Ectodermal cell (in vitro differentiated cells): ENCODE measurements around the gene GDF15.
"Not testable (repeated sequence)": the region's sequence is repeated elsewhere in the genome, so short reads cannot be mapped to it uniquely, and the experiment has no call there.

ENCODE experiments used
- H3K27ac ChIP-seq: 2 replicates; pipeline ENCODE4 v1.7.0; 2013; ENCODE audit warnings: mild to moderate bottlenecking, low read depth, low read length; ENCODE audit not compliant: insufficient read depth, poor library complexity, severe bottlenecking
- H3K27me3 ChIP-seq: 2 replicates; pipeline ENCODE4 v1.7.0; 2013; ENCODE audit warnings: mild to moderate bottlenecking, low read length; ENCODE audit not compliant: insufficient read depth, control insufficient read depth, poor library complexity, severe bottlenecking
- H3K36me3 ChIP-seq: one replicate; pipeline ENCODE4 v1.7.0; 2013; ENCODE audit warnings: low read length; ENCODE audit not compliant: control insufficient read depth, insufficient read depth
- H3K4me1 ChIP-seq: one replicate; pipeline ENCODE4 v1.7.0; 2013; ENCODE audit warnings: low read length; ENCODE audit not compliant: control insufficient read depth, insufficient read depth
- H3K4me3 ChIP-seq: 2 replicates; pipeline ENCODE4 v1.7.0; 2013; ENCODE audit warnings: low read depth, low read length, control low read depth; ENCODE audit not compliant: insufficient read depth
- H3K9me3 ChIP-seq: 2 replicates; pipeline ENCODE4 v1.7.0; 2013; ENCODE audit warnings: mild to moderate bottlenecking, low read length, moderate library complexity; ENCODE audit not compliant: control insufficient read depth
- WGBS, 2 experiments: methylation state at CpG; one replicate each; pipeline ENCODE4 v1.1.7; 2013; ENCODE audit warnings: missing lambda C conversion rate in 2 of 2; 5-methylcytosine and 5-hydroxymethylcytosine counted together

Gene GDF15

DNA sequence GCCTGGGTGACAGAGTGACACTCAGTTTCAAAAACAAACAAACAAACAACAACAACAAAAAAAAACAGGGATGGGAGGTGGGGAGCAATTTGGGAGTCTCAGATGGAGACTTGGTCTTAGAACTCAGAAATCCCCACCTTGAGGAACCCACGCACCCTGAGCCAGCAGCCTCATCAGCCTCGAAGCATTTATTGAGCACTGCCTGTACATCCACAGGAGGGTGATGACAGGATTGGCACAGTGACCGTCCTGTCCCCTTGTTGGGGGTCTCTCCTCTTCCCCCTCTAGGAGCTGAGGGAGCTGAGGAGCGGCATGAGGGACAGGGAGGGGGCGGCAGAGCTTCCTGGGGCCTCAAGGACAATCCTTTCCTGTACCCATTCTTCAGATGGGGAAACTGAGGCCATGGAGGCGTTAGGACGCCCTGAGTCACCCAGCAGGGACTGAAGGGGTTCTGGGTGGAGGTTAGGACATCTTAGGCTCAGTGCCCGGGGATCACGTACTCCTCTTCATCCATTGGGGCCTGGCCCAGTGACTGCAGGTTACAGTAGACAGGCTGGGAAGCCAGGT, 5.6 kb downstream of the GDF15 start:
- Histone ChIP-seq H3K27me3 (peaks cover 32% of the 10 kb centered on the region), H3K4me1 (no peaks in the 10 kb centered on the region), H3K4me3 (no peak overlapping the region), H3K36me3 (no peaks in the 10 kb centered on the region), H3K27ac (no peak overlapping the region), H3K9me3 (no peaks in the 10 kb centered on the region)
- 84 to 87% methylated on average over 9 of the region's 9 CpGs for WGBS, 2 experiments

DNA sequence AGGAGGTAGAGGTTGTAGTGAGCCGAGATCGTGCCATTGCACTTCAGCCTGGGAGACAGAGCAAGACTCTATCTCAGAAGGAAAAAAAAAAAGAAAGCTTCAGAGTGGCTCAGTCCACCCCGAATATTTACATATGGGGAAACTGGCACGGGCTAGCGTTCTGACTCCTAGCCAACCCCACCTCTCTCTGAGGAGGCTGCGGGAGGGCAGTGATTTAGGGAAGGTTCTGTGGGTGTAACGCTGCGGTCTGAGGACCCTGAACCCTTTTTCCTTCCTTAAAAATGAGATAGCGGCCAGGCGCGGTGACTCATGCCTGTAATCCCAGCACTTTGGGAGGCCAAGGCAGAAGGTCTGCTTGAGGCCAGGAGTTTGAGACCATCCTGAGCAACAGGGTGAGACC, 6.5 kb downstream of the GDF15 start:
- H3K27ac ChIP-seq = no peak overlapping the region
- WGBS, 2 experiments = 87 to 88% methylated on average over 11 of the region's 11 CpGs
- H3K36me3 ChIP-seq = no peaks in the 10 kb centered on the region
- peaks cover 3% of the 10 kb centered on the region for H3K4me1 ChIP-seq
- H3K27me3 ChIP-seq = peaks cover 24% of the 10 kb centered on the region
- H3K4me3 ChIP-seq = no peak overlapping the region
- H3K9me3 ChIP-seq = no peaks in the 10 kb centered on the region

DNA sequence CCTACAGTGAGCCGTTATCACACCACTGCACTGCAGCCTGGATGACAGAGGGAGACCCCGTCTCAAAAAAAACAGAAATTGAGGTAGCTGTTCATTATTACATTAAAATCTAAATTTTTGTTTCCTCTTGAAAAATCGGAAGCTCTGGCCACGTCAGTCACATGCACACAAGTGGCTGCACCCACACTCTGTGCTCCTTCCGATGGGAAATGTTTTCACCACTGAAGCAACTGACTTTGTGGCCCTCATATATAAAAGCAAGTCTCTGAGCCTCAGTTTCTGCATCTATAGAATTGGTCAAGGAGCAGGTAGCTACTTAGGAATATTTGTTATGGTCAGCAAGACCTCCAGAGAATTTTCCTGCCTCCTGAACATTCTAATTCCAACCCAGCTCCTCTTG, 7.0 kb downstream of the GDF15 start:
- peaks cover 4% of the 10 kb centered on the region for H3K4me1 ChIP-seq
- no peaks in the 10 kb centered on the region for H3K9me3 ChIP-seq
- 89 to 92% methylated on average over 5 of the region's 5 CpGs for WGBS, 2 experiments

DNA sequence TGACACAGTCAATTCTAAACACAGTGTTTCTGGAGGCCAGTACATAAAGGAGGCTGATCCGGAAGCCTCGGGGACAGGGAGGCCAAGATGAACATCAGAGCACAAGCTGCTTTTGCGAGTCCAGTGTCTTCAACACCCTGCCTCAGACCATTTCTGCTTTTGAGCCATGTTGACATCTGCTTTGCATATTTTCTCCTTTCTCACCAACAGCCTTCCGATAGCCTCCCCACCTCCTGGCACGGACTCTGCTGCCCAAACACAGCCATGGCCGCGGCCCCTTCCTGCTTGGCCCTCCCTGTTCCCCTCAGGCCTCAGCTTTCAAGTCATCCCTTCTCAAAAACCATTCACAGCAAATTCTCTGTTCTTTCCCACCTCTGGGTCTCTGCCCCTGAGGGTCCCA, 7.9 kb downstream of the GDF15 start:
- 91 to 94% methylated on average over 7 of the region's 7 CpGs for WGBS, 2 experiments
- peaks cover 10% of the 10 kb centered on the region for H3K27me3 ChIP-seq
- no peaks in the 10 kb centered on the region for H3K9me3 ChIP-seq
- H3K4me1 ChIP-seq = peaks cover 4% of the 10 kb centered on the region
- H3K36me3 ChIP-seq = no peaks in the 10 kb centered on the region
- H3K27ac ChIP-seq = no peak overlapping the region
- H3K4me3 ChIP-seq = no peak overlapping the region

More for the DNA sequence above, 7.0 kb downstream of the GDF15 start:
- Histone ChIP-seq H3K27me3 (peaks cover 19% of the 10 kb centered on the region), H3K36me3 (no peaks in the 10 kb centered on the region), H3K27ac (no peak overlapping the region), H3K4me3 (no peak overlapping the region)

DNA sequence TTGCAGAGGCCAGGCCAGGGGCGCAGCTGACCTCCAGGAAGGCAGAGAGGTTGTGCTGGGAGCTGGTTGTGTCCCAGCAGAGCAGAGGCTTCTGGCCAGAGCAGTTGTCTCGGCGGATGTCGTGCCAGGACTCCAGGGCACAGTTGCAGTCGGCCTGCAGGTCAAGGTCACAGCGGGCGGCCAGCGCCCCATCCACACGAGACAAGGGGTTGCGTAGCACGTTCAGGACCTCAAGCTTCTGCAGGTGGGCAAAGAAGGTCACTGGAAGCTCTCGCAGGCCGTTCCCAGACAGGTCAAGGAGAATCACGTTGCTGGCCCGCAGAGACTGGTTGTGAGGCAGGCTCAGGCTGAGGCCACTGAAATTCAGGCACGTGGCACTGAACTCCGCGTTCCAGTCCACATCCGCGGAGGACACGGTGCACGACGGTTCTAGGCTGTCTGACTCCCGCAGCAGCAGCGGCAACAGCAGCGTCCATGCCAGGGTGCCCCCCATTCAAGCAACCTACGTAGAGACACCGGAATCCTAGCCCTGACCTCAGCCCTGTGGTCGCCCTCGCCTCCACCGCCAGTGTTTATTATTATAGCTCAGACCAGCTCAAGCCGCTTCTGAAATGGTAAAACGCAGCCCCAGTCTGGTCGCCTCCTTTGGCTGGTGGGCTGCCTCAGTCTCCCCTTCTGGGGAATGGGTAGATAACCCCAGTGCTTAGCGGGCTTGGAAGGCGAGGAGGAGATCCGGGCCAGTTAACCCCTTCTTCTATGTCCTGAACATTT, 10.7 kb downstream of the GDF15 start:
- 85 to 86% methylated on average over 37 of the region's 37 CpGs for WGBS, 2 experiments
- H3K9me3 ChIP-seq = no peaks in the 10 kb centered on the region
- H3K36me3 ChIP-seq = no peaks in the 10 kb centered on the region
- H3K27me3 ChIP-seq = no peaks in the 10 kb centered on the region
- H3K4me3 ChIP-seq = no peak overlapping the region
- no peak overlapping the region for H3K27ac ChIP-seq
- peaks cover 4% of the 10 kb centered on the region for H3K4me1 ChIP-seq

DNA sequence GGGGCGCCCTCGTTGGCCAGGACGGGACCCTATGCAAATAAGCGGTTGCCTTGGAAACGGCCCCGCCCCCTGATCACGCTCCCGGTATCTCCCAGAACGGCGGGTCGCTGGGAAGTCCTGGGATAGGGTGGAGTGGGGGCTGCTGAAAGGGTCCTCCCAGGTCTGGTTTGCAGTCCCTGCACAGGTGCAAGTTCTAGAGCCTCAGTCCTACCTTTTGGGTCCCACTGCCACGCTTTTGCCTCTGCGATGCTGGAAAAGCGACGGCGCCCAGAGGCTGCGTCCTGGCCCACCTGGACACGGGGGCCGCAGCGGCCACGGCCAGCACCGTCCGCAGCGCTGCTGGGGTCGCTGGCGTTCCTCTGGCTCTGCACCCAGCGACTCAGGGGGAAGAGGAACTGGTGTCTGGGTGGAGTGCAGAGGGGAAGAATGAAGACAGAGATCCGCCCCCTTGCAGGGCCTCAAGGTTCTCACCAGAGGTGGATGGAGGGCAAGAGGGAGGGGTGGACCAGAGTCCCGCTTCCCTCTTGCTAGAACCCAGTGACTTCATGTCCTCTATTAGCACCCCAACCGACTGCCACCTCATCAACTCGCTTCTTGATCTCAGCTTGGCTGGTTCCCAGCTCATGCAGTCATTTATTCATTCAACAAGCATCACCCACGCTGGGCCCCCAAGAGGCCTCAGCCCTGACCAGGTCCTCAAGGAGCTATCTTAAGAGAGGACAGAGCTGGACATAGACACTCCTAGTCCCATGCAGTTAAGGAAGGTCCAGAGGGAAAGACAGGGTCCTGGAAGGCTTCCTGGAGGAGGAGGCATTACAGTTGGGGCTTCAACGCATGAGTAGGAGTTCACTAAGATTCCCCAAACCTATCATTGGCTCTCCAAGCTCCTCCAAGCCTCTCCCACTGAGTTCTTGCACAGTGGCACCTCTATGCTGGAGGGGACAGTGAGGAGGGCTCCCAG, 11.6 kb downstream of the GDF15 start, which contains the start of gene LRRC25:
TSS of gene LRRC25 (minus strand) at position 381 of the 961 bp plus-strand sequence. CDS start 659 bp downstream, outside the sequence.
- no peak within 1 kb of the TSS for H3K27ac ChIP-seq
- H3K4me1 ChIP-seq = peaks cover 4% of the 10 kb centered on the region
- no peaks in the 10 kb centered on the region for H3K9me3 ChIP-seq
- H3K4me3 ChIP-seq = no peak within 1 kb of the TSS
- no peaks in the 10 kb centered on the region for H3K27me3 ChIP-seq
- WGBS, 2 experiments = 49 to 51% methylated on average over 33 of the region's 33 CpGs
- no peaks in the 10 kb centered on the region for H3K36me3 ChIP-seq

DNA sequence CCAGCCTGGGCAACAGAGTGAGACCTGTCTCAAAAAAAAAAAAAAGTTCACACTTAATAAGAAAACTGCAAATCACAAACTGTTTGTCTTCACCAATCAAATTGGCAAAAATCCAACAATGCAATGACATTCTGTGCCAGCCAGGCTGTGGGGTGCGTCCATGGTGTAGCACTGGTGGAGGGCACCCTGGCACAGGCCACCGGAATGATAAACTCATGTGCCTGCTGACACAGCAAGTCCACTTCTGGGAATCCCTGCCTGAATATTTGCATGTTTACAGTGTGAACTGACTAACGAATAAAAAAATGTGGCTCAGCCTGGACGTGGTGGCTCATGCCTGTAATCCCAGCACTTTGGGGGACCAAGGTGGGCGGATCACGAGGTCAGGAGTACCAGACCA, 13.1 kb downstream of the GDF15 start:
- 91 to 93% methylated on average over 6 of the region's 6 CpGs for WGBS, 2 experiments
- Histone ChIP-seq H3K27me3 (no peaks in the 10 kb centered on the region), H3K4me1 (peaks cover 4% of the 10 kb centered on the region), H3K9me3 (no peaks in the 10 kb centered on the region), H3K36me3 (no peaks in the 10 kb centered on the region), H3K4me3 (no peak overlapping the region), H3K27ac (no peak overlapping the region)

DNA sequence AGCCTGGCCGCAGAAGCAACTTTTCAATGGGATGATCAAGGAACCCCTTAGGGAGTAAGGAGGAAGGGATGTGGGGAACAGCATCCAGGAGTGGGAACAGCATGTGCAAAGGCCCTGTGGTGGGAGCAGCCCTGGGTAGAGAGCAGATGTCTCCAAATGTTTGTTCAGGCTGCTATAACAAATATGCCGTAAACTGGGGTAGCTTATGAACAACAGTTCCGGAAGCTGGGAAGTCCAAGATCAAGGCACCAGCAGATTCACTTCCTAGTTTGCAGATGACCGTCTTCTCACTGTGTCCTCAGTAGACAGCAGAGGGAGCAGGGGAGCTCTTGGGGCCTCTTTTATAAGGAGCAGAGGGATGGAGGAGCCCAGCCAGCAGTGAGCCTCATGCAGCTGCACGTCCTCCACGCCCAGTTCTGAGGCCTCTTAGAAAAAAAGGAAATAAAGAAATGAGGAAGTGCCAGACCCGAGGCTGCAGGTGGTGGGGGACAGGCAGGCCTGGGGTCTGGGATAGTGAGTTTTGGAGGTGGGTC, 15.7 kb downstream of the GDF15 start:
- Histone ChIP-seq H3K27me3 (no peaks in the 10 kb centered on the region), H3K27ac (no peak overlapping the region), H3K9me3 (no peaks in the 10 kb centered on the region), H3K4me1 (peaks cover 4% of the 10 kb centered on the region), H3K4me3 (no peak overlapping the region), H3K36me3 (no peaks in the 10 kb centered on the region)
- WGBS, 2 experiments = 67 to 70% methylated on average over 7 of the region's 7 CpGs

DNA sequence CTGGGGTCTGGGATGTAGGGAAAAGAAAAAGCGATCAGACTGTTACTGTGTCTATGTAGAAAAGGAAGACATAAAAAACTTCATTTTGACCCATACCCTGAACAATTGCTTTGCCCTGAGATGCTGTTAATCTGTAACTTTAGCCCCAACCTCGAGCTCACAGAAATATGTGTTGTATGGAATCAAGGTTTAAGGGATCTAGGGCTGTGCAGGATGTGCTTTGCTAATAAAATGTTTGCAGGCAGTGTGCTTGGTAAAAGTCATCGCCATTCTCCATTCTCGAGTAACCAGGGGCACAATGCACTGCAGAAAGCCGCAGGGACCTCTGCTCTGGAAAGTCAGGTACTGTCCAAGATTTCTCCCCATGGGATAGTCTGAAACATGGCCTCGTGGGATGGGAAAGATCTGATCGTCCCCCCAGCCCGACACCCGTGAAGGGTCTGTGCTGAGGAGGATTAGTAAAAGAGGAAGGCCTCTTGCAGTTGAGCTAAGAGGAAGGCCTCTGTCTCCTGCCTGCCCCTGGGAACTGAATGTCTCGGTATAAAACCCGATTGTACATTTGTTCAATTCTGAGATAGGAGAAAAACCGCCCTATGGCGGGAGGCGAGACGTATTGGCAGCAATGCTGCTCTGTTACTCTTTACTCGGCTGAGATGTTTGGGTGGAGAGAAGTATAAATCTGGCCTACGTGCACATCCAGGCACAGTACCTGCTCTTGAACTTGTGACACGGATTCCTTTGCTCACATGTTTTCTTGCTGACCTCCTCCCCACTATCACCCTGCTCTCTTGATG, 16.7 kb downstream of the GDF15 start:
- 87 to 88% methylated on average over 17 to 18 of the region's 18 CpGs for WGBS, 2 experiments
- not testable (repeated sequence) for H3K27me3 ChIP-seq, H3K36me3 ChIP-seq, H3K27ac ChIP-seq, H3K9me3 ChIP-seq, H3K4me1 ChIP-seq, H3K4me3 ChIP-seq
